Endodermal cell (in vitro differentiated cells): ENCODE measurements around the gene NBEAL2. TPM values are rescaled to one million over a fixed set of nuclear protein-coding genes. Genes with fewer than 3 reads are reported as not detected.
"Not testable (repeated sequence)": the region's sequence is repeated elsewhere in the genome, so short reads cannot be mapped to it uniquely, and the experiment has no call there.

Experiments
- DNase-seq: peaks from one replicate; pipeline ENCODE4 v3.0.0-alpha.2; 2017
- H3K27ac ChIP-seq: 2 replicates; pipeline ENCODE4 v1.5.1; 2013; ENCODE audit warnings: mild to moderate bottlenecking, low read depth, low read length, moderate library complexity
- H3K27me3 ChIP-seq: 2 replicates; pipeline ENCODE4 v1.6.1; 2013; ENCODE audit warnings: mild to moderate bottlenecking, low read length, moderate library complexity; ENCODE audit not compliant: insufficient read depth, control insufficient read depth, poor library complexity, severe bottlenecking
- H3K36me3 ChIP-seq: 2 replicates; pipeline ENCODE4 v1.7.0; 2013; ENCODE audit warnings: mild to moderate bottlenecking, low read length, moderate library complexity; ENCODE audit not compliant: control insufficient read depth, insufficient read depth
- H3K4me1 ChIP-seq: one replicate; pipeline ENCODE4 v1.7.0; 2013; ENCODE audit warnings: low read length; ENCODE audit not compliant: control insufficient read depth, insufficient read depth
- H3K4me3 ChIP-seq: 2 replicates; pipeline ENCODE4 v1.5.1; 2013; ENCODE audit warnings: mild to moderate bottlenecking, low read length, moderate library complexity
- H3K9ac ChIP-seq: 2 replicates; pipeline ENCODE4 v1.6.1; 2013; ENCODE audit warnings: mild to moderate bottlenecking, low read length, moderate library complexity; ENCODE audit not compliant: poor library complexity, severe bottlenecking; ENCODE audit errors: extremely low read depth
- H3K9me3 ChIP-seq: 2 replicates; pipeline ENCODE4 v1.6.1; 2013; ENCODE audit warnings: mild to moderate bottlenecking, low read length, moderate library complexity; ENCODE audit not compliant: control insufficient read depth
- H3K27ac Mint-ChIP-seq: 2 replicates; pipeline ENCODE4 v1.8.0; 2020; ENCODE audit warnings: mixed read lengths
- H3K27me3 Mint-ChIP-seq: 2 replicates; pipeline ENCODE4 v1.8.0; 2021; ENCODE audit warnings: mild to moderate bottlenecking, mixed read lengths; ENCODE audit not compliant: insufficient read depth
- H3K36me3 Mint-ChIP-seq: 2 replicates; pipeline ENCODE4 v1.8.0; 2020; ENCODE audit warnings: low read depth, mixed read lengths
- H3K4me1 Mint-ChIP-seq: 2 replicates; pipeline ENCODE4 v1.8.0; 2020; ENCODE audit warnings: mixed read lengths
- H3K4me3 Mint-ChIP-seq: 2 replicates; pipeline ENCODE4 v1.8.0; 2020; ENCODE audit warnings: mild to moderate bottlenecking, moderate library complexity, mixed read lengths
- H3K9me3 Mint-ChIP-seq: 2 replicates; pipeline ENCODE4 v1.8.0; 2020; ENCODE audit warnings: mild to moderate bottlenecking, mixed read lengths
- WGBS, 2 experiments: methylation state at CpG; one replicate each; pipeline versions ENCODE4 v1.1.5 to v1.1.7; 2013; ENCODE audit warnings: missing lambda C conversion rate in 2 of 2, mixed read lengths in 1 of 2; ENCODE audit not compliant: insufficient coverage in 1 of 2, insufficient read length in 1 of 2; 5-methylcytosine and 5-hydroxymethylcytosine counted together
- total RNA-seq, 2 donors: library from RNA; stranded (reverse); fragmentation: NEBNext Ultra II Directional in 1 of 2; extraction: Animal tissue kit (Norgen Biotek cat#: 25700) in 1 of 2; gene quantifications; 2 replicates in 1 of 2; 3 replicates in 1 of 2; pipeline ENCODE4 v1.2.1, GENCODE V29; 2021
- TF ChIP-seq, protein P1 (sequence below): fragments of 200-600 bp; sonication (generic); conservative IDR thresholded peaks from 2 replicates; pipeline ENCODE4 v1.5.0; 2021; ENCODE audit warnings: antibody characterized with exemption, mild to moderate bottlenecking

Gene NBEAL2
- total RNA-seq, 2 donors from 2014 or later: 59.2 to 64.0 TPM

DNA sequence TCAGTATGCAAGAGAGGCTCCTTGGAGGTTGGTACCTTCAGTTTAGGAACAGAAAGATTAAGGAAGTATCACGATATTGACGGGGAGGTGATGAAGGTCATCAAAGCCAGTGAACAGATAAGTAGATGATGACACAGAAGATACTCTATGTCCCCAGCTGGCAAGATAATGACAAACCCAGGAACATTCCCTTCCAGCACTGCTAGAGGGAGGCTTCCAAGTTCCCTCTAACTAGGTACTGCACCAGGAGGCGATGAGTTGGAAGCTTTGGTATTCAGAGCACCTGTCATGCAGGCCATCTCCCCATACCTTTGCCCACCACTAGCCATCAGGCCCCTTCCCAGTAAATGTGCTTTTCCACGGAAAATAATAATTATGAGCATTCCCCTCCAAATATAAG lies 40.8 kb downstream of the NBEAL2 start:
- Histone ChIP-seq H3K27ac (no peak overlapping the region), H3K4me3 (no peak overlapping the region), H3K9me3 (no peaks in the 10 kb centered on the region), H3K27me3 (no peaks in the 10 kb centered on the region), H3K9ac (no peak overlapping the region), H3K4me1 (peaks cover 8% of the 10 kb centered on the region), H3K36me3 (peaks cover 44% of the 10 kb centered on the region)
- no peaks in the 10 kb centered on the region for H3K27me3 Mint-ChIP-seq
- peaks cover 16% of the 10 kb centered on the region for H3K4me1 Mint-ChIP-seq
- no peak for DNase-seq
- H3K27ac Mint-ChIP-seq: peak overlapping the region; percentile 27
- TF ChIP-seq, protein P1, sequence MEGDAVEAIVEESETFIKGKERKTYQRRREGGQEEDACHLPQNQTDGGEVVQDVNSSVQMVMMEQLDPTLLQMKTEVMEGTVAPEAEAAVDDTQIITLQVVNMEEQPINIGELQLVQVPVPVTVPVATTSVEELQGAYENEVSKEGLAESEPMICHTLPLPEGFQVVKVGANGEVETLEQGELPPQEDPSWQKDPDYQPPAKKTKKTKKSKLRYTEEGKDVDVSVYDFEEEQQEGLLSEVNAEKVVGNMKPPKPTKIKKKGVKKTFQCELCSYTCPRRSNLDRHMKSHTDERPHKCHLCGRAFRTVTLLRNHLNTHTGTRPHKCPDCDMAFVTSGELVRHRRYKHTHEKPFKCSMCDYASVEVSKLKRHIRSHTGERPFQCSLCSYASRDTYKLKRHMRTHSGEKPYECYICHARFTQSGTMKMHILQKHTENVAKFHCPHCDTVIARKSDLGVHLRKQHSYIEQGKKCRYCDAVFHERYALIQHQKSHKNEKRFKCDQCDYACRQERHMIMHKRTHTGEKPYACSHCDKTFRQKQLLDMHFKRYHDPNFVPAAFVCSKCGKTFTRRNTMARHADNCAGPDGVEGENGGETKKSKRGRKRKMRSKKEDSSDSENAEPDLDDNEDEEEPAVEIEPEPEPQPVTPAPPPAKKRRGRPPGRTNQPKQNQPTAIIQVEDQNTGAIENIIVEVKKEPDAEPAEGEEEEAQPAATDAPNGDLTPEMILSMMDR: no peak
- no peaks in the 10 kb centered on the region for H3K9me3 Mint-ChIP-seq
- no peak overlapping the region for H3K4me3 Mint-ChIP-seq
- 96% methylated on average over 3 of the region's 4 CpGs for WGBS, 2 experiments
- H3K36me3 Mint-ChIP-seq: peaks cover 28% of the 10 kb centered on the region

DNA sequence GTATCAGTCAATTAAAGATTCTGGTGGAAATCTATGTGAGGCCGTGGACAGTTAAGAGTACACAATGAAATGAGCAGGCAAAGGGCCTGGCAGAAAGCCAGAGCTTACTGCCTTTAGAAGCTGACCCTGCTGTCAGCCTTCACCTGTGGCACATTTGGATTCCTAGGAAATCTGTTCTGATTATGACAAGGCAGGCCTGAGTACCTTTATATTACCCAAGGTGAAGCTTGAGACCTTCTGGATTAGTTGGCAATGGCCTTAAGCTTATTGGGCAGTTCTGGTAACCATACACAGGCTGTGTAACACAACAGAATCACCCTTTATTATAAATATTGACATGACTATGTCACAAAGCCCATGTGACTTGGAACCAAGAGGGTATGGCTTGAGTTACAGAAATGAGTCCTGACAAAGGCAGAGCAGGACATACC lies 43.2 kb downstream of the NBEAL2 start:
- no peak overlapping the region for H3K9ac ChIP-seq
- H3K36me3 Mint-ChIP-seq: peaks cover 28% of the 10 kb centered on the region
- H3K36me3 ChIP-seq: peaks cover 26% of the 10 kb centered on the region
- peak overlapping the region; percentile 33 for H3K27ac Mint-ChIP-seq
- H3K9me3 ChIP-seq: no peaks in the 10 kb centered on the region
- H3K4me3 ChIP-seq: no peak overlapping the region
- H3K9me3 Mint-ChIP-seq: no peaks in the 10 kb centered on the region
- no peaks in the 10 kb centered on the region for H3K27me3 ChIP-seq
- H3K27ac ChIP-seq: no peak overlapping the region
- H3K4me3 Mint-ChIP-seq: no peak overlapping the region
- DNase-seq: no peak
- peaks cover 8% of the 10 kb centered on the region for H3K4me1 ChIP-seq
- WGBS, 2 experiments: 90 to 100% methylated on average over 1 of the region's 1 CpG
- H3K4me1 Mint-ChIP-seq: peaks cover 25% of the 10 kb centered on the region
- TF ChIP-seq, protein P1: no peak
- H3K27me3 Mint-ChIP-seq: no peaks in the 10 kb centered on the region

DNA sequence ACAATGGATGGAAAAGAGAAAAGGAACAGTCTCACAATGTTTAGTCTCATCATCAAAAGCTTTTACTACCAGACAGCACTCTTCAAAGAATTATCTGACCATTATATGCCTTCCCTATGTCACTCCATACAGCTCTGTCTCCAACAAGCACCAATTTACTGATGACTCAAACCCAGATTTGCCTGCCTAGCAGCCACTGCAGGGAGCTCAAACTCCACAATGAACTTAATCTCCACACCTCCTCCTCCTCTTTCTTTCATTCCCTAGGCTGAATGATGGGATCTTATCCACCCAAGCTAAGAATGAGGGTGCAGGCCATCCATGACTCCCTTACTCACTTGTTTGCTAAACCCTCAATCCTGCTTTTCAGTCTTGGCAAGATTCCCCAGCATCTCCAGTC lies 45.5 kb downstream of the NBEAL2 start:
- Mint-ChIP-seq H3K4me1 (peaks cover 33% of the 10 kb centered on the region), H3K27ac (peak overlapping the region; percentile 52), H3K4me3 (no peak overlapping the region), H3K9me3 (no peaks in the 10 kb centered on the region), H3K36me3 (peaks cover 24% of the 10 kb centered on the region), H3K27me3 (no peaks in the 10 kb centered on the region)
- Histone ChIP-seq H3K9me3 (no peaks in the 10 kb centered on the region), H3K9ac (no peak overlapping the region), H3K27me3 (no peaks in the 10 kb centered on the region), H3K4me3 (peak overlapping the region; percentile 50), H3K36me3 (peaks cover 5% of the 10 kb centered on the region), H3K4me1 (peaks cover 12% of the 10 kb centered on the region), H3K27ac (no peak overlapping the region)
- peak; percentile 73 for DNase-seq
- TF ChIP-seq, protein P1: peak; percentile 32

DNA sequence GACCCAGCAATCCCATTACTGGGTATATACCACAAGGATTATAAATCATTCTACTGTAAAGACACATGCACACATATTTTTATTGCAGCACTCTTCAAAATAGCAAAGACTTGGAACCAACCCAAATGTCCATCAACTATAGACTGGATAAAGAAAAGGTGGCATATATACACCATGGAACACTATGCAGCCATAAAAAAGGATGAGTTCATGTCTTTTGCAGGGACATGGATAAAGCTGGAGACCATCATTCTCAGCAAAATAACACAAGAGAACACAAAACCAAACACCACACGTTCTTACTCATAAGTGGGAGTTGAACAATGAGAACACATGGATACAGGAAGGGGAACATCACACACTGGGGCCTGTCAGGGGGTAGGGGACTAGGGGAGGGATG lies 47.0 kb downstream of the NBEAL2 start:
- not testable (repeated sequence) for H3K27ac ChIP-seq, H3K36me3 ChIP-seq, H3K9ac ChIP-seq, H3K9me3 ChIP-seq, H3K9me3 Mint-ChIP-seq, H3K4me3 Mint-ChIP-seq, H3K27me3 ChIP-seq, H3K27me3 Mint-ChIP-seq, H3K4me3 ChIP-seq, DNase-seq
- Mint-ChIP-seq H3K4me1 (peaks cover 33% of the 10 kb centered on the region), H3K27ac (peak overlapping the region; percentile 79), H3K36me3 (peaks cover 21% of the 10 kb centered on the region)
- 100% methylated on average over 1 of the region's 1 CpG; no CpG with 5 or more reads in 1 of the 2 experiments for WGBS, 2 experiments
- H3K4me1 ChIP-seq: peaks cover 12% of the 10 kb centered on the region
